Suprapubic skin (tissue), 4 donors: ENCODE data around the gene MYO1C. TPM values are rescaled to one million over a fixed set of nuclear protein-coding genes. Genes with fewer than 3 reads are reported as not detected.

Source experiments
- DNase-seq, 2 donors: peaks; one replicate each; pipeline ENCODE4 v3.0.0-alpha.2; 2019; ENCODE audit warnings: low spot score in 2 of 2
- H3K27ac ChIP-seq: fragments of 200-600 bp; sonication (generic); one replicate; pipeline ENCODE4 v1.5.1; 2019
- H3K27me3 ChIP-seq: fragments of 200-600 bp; sonication (generic); one replicate; pipeline ENCODE4 v1.5.1; 2019
- H3K36me3 ChIP-seq: fragments of 200-600 bp; sonication (generic); one replicate; pipeline ENCODE4 v1.5.1; 2019
- H3K4me1 ChIP-seq: fragments of 200-600 bp; sonication (generic); one replicate; pipeline ENCODE4 v1.5.1; 2019
- H3K4me3 ChIP-seq: fragments of 200-600 bp; sonication (generic); one replicate; pipeline ENCODE4 v1.5.1; 2019; ENCODE audit warnings: mild to moderate bottlenecking
- H3K9me3 ChIP-seq: fragments of 200-600 bp; sonication (generic); one replicate; pipeline ENCODE4 v1.5.1; 2019
- EP300 ChIP-seq: sonication (generic); formaldehyde crosslinking; IDR thresholded peaks from one replicate; pipeline ENCODE4 v1.6.1; 2017; ENCODE audit warnings: antibody characterized with exemption
- POLR2A ChIP-seq, 2 donors: fragments of 450-650 bp; IDR thresholded peaks; one replicate each; pipeline ENCODE4 v1.6.1; 2017; ENCODE audit warnings: antibody characterized with exemption in 2 of 2, mild to moderate bottlenecking in 2 of 2, moderate library complexity in 2 of 2
- POLR2AphosphoS5 ChIP-seq, 3 donors: sonication (generic); formaldehyde crosslinking; IDR thresholded peaks; one replicate each; pipeline ENCODE4 v1.6.1; 2017; ENCODE audit warnings: antibody characterized with exemption in 3 of 3
- WGBS: methylation state at CpG from one replicate; pipeline ENCODE4 v1.1.5; 2018; 5-methylcytosine and 5-hydroxymethylcytosine counted together
- total RNA-seq, 4 donors: library from RNA; depleted of rRNA; stranded (reverse); fragments of >200 nt; gene quantifications; one replicate each; pipeline ENCODE4 v1.1.0, GENCODE V29; 2016
- TF ChIP-seq, protein P1 (sequence below), 2 donors: fragments of 200-600 bp in 1 of 2; fragments of 450-650 bp in 1 of 2; sonication (generic) in 1 of 2; IDR thresholded peaks; one replicate each; pipeline ENCODE4 v1.5.1; 2016 to 2019; ENCODE audit warnings: antibody characterized with exemption in 2 of 2, mild to moderate bottlenecking in 1 of 2, moderate library complexity in 1 of 2

MYO1C gene
- total RNA-seq, 4 donors from 2014 or later, result 74.9 to 116 (median 103) TPM

DNA sequence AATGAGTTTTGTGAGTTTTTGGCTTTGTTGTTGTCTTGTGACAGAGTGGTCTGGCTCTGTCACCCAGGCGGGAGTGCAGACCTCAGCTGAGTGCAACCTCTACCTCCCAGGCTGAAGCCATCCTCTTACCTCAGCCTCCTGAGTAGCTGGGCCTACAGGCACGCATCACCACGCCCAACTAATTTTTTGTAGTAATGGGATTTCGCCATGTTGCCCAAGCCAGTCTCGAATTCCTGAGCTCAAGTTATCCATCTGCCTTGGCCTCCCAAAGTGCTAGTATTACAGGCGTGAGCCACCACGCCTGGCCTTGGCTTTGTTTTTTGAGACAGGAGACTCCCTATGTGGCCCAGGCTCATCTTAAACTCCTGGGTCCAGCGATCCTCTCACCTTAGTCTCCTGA, 51.6 kb downstream of the MYO1C start:
- WGBS, result 97% methylated on average over 8 of the region's 8 CpGs
- no peak overlapping the region for H3K27ac ChIP-seq
- H3K36me3 ChIP-seq, result peaks cover 23% of the 10 kb centered on the region
- no peak overlapping the region for H3K4me3 ChIP-seq
- H3K4me1 ChIP-seq, result peaks cover 5% of the 10 kb centered on the region
- no peak for DNase-seq
- no peak for TF ChIP-seq POLR2A (IDR thresholded peaks at IDR 0.05)
- no peak for TF ChIP-seq EP300
- TF ChIP-seq, protein P1, sequence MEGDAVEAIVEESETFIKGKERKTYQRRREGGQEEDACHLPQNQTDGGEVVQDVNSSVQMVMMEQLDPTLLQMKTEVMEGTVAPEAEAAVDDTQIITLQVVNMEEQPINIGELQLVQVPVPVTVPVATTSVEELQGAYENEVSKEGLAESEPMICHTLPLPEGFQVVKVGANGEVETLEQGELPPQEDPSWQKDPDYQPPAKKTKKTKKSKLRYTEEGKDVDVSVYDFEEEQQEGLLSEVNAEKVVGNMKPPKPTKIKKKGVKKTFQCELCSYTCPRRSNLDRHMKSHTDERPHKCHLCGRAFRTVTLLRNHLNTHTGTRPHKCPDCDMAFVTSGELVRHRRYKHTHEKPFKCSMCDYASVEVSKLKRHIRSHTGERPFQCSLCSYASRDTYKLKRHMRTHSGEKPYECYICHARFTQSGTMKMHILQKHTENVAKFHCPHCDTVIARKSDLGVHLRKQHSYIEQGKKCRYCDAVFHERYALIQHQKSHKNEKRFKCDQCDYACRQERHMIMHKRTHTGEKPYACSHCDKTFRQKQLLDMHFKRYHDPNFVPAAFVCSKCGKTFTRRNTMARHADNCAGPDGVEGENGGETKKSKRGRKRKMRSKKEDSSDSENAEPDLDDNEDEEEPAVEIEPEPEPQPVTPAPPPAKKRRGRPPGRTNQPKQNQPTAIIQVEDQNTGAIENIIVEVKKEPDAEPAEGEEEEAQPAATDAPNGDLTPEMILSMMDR (IDR thresholded peaks at IDR 0.05), result no peak
- no peak for TF ChIP-seq POLR2AphosphoS5 (IDR thresholded peaks at IDR 0.05)
- no peaks in the 10 kb centered on the region for H3K9me3 ChIP-seq
- no peaks in the 10 kb centered on the region for H3K27me3 ChIP-seq

DNA sequence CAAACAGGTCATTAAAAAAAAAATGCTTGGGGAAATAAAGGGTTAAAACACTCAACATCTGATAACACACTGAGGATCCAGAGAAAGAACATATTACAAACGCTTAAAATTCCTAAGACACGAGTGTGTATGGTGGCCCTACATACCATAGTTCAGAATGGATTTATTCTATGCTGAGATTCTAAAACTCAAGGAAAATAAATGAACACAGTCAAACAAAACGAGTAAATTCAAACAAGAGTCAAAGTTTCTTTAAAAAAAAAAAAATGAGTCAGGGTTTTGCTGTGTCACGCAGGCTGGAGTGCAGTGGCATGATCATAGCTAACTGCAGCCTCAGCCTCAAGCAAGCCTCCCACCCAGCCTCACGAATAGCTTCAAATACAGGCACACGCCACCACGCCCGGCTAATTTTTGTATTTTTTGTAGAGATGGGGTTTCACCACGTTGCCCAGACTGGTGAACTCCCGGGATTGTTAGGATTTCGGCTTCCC, 53.8 kb downstream of the MYO1C start:
- Histone ChIP-seq H3K9me3 (no peaks in the 10 kb centered on the region), H3K27ac (no peak overlapping the region), H3K4me1 (peaks cover 5% of the 10 kb centered on the region), H3K36me3 (peaks cover 40% of the 10 kb centered on the region), H3K27me3 (no peaks in the 10 kb centered on the region), H3K4me3 (no peak overlapping the region)
- TF ChIP-seq POLR2A (IDR thresholded peaks at IDR 0.05), result no peak
- TF ChIP-seq, protein P1 (IDR thresholded peaks at IDR 0.05), result no peak
- TF ChIP-seq POLR2AphosphoS5 (IDR thresholded peaks at IDR 0.05), result no peak
- DNase-seq, result no peak
- 58% methylated on average over 11 of the region's 11 CpGs for WGBS

DNA sequence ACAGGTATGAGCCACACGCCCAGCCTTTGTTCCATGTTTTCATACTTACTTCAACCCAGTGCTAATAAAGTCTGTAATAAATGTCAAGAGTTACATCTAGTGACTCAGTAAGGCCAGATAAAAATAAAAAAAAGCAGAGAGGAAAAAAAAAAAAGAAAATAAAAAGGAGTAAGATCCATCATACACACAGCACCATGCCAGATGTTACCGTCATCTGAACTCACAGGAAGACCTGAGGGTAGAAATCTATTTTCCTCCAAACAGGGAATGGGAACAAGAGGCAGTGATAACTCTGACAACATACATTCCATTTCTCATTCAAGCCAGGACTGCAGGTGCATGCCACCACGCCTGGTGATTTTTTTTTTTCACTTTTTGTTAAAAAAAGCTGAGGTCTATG, 57.2 kb downstream of the MYO1C start:
- 85% methylated on average over 3 of the region's 3 CpGs for WGBS
- TF ChIP-seq, protein P1 (IDR thresholded peaks at IDR 0.05), result no peak
- TF ChIP-seq POLR2A (IDR thresholded peaks at IDR 0.05) (no peak), EP300 (no peak), POLR2AphosphoS5 (IDR thresholded peaks at IDR 0.05) (no peak)
- Histone ChIP-seq H3K36me3 (peaks cover 41% of the 10 kb centered on the region), H3K4me3 (no peak overlapping the region), H3K4me1 (peaks cover 5% of the 10 kb centered on the region), H3K9me3 (no peaks in the 10 kb centered on the region), H3K27me3 (no peaks in the 10 kb centered on the region), H3K27ac (no peak overlapping the region)
- DNase-seq, result no peak

DNA sequence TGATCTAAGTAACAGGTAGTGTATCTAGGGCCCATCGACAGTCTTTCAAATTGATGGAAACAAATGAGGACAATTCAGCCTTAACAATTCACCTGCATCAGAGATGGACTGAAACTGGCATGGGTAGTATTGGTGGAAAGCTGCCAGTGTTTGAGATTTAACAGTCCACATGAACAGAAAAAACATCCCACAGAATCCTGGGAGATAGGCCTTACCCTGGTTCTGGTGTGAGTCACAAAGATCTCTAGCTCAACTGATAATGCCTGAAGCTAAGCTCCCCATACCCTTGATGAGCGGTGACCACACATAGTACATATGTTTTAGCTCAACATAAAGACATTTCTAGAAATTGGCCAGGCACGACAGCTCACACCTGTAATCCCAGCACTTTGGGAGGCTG, 58.3 kb downstream of the MYO1C start:
- Histone ChIP-seq H3K36me3 (peaks cover 41% of the 10 kb centered on the region), H3K9me3 (no peaks in the 10 kb centered on the region), H3K4me3 (no peak overlapping the region), H3K27ac (no peak overlapping the region), H3K27me3 (no peaks in the 10 kb centered on the region), H3K4me1 (peaks cover 5% of the 10 kb centered on the region)
- no peak for TF ChIP-seq POLR2A (IDR thresholded peaks at IDR 0.05)
- 89% methylated on average over 3 of the region's 3 CpGs for whole genome bisulfite sequencing
- no peak for DNase-seq

DNA sequence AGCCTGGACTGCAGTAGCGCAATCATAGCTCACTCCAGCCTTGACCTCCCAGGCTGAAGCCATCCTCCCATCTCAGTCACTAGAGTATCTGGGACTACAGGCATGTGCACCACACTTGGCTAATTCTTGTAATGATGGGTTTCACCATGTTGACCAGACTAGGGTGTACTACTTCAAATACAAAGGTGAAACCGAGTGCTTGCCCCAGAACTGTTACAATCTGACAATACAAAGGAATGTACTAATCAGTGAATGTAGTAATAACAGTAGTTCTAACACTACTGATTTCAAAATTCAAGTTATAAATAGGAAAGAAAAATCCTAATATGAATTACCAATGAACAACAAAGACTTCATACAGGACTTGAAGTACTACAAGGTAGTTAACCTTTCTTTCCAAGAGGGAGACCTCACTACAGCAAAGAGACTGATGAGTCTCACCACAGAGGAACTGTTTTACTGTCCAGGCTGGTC, 60.8 kb downstream of the MYO1C start:
- Histone ChIP-seq H3K4me1 (no peaks in the 10 kb centered on the region), H3K27ac (no peak overlapping the region), H3K9me3 (no peaks in the 10 kb centered on the region), H3K36me3 (peaks cover 39% of the 10 kb centered on the region), H3K4me3 (no peak overlapping the region), H3K27me3 (no peaks in the 10 kb centered on the region)
- TF ChIP-seq POLR2A (IDR thresholded peaks at IDR 0.05) (no peak), POLR2AphosphoS5 (IDR thresholded peaks at IDR 0.05) (no peak), EP300 (no peak)
- TF ChIP-seq, protein P1 (IDR thresholded peaks at IDR 0.05), result no peak
- 90% methylated on average over 2 of the region's 2 CpGs for WGBS
- DNase-seq, result no peak
